ENCODE results near the gene SLC25A29.

Gene SLC25A29

GRCh38 chr14:100256339-100256895 lies 49.8 kb downstream of the SLC25A29 start:
- no peak for TF ChIP-seq CTCF (IDR thresholded peaks at IDR 0.05; ENCODE audit: insufficient read depth, low read length, poor library complexity, severe bottlenecking)
- Histone ChIP-seq H3K4me3 (replicated peaks; ENCODE audit: low read depth, low read length) (no peak overlapping the region; the same call in 1 of the 2 replicates), H3K27me3 (replicated peaks; ENCODE audit: control insufficient read depth, insufficient read depth, low read length) (no peaks in the 10 kb centered on the region), H3K36me3 (ENCODE audit: control insufficient read depth, insufficient read depth, low read length) (no peaks in the 10 kb centered on the region; the same call in none of the 2 replicates)
- peak; percentile 37 for DNase-seq (ENCODE audit: extremely low read depth, insufficient read length)

GRCh38 chr14:100252684-100253083 lies 53.6 kb downstream of the SLC25A29 start:
- no peak for TF ChIP-seq CTCF (IDR thresholded peaks at IDR 0.05; ENCODE audit: insufficient read depth, low read length, poor library complexity, severe bottlenecking)
- H3K36me3 ChIP-seq (ENCODE audit: control insufficient read depth, insufficient read depth, low read length), result no peaks in the 10 kb centered on the region; the same call in none of the 2 replicates
- no peak for DNase-seq (ENCODE audit: extremely low read depth, insufficient read length)
- no peaks in the 10 kb centered on the region for H3K27me3 ChIP-seq (replicated peaks; ENCODE audit: control insufficient read depth, insufficient read depth, low read length)
- no peak overlapping the region for H3K4me3 ChIP-seq (replicated peaks; ENCODE audit: low read depth, low read length)

- no peak overlapping the region for H3K4me3 ChIP-seq (replicated peaks; ENCODE audit: low read depth, low read length)
- H3K36me3 ChIP-seq (ENCODE audit: control insufficient read depth, insufficient read depth, low read length), result peaks cover 3% of the 10 kb centered on the region
- DNase-seq (ENCODE audit: extremely low read depth, insufficient read length), result no peak
- no peaks in the 10 kb centered on the region for H3K27me3 ChIP-seq (replicated peaks; ENCODE audit: control insufficient read depth, insufficient read depth, low read length)
- no peak for TF ChIP-seq CTCF (IDR thresholded peaks at IDR 0.05; ENCODE audit: insufficient read depth, low read length, poor library complexity, severe bottlenecking)
These were observed 55.3 kb downstream of the SLC25A29 start for GRCh38 chr14:100250732-100251465.

DNA sequence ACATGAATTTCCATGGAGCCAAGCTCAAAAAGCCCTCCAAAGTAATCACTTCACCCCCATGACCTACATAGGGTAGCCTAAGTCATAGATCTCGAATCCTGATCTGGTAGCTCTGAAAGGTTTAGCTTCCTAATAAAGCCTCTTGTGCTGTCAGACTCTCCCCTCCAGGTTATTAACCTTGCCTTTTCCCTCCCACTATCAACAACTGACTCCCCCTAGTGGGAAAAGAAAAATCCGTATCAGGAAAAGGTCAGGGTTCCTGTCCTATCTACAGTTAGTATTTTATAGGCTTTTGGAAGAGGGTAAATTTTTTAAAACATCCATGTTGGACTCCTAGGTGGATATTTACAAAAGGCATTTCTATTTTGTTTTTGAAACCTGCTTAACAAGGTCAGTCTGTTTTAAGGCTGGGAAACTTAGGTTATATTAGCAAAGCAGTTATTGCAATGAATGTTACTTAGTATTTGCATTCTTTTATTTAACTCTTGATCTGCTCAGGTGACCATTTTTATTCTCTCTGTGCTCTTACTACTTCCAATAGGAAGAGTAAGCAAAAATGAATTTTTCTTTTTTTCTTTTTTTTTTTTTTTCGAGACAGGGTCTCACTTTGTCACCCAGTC lies 59.3 kb downstream of the SLC25A29 start:
- TF ChIP-seq CTCF (IDR thresholded peaks at IDR 0.05; ENCODE audit: insufficient read depth, low read length, poor library complexity, severe bottlenecking), result peak; percentile 57
- Histone ChIP-seq H3K36me3 (ENCODE audit: control insufficient read depth, insufficient read depth, low read length) (peaks cover 3% of the 10 kb centered on the region), H3K4me3 (replicated peaks; ENCODE audit: low read depth, low read length) (no peak overlapping the region), H3K27me3 (replicated peaks; ENCODE audit: control insufficient read depth, insufficient read depth, low read length) (no peaks in the 10 kb centered on the region)
- no peak for DNase-seq (ENCODE audit: extremely low read depth, insufficient read length)

DNA sequence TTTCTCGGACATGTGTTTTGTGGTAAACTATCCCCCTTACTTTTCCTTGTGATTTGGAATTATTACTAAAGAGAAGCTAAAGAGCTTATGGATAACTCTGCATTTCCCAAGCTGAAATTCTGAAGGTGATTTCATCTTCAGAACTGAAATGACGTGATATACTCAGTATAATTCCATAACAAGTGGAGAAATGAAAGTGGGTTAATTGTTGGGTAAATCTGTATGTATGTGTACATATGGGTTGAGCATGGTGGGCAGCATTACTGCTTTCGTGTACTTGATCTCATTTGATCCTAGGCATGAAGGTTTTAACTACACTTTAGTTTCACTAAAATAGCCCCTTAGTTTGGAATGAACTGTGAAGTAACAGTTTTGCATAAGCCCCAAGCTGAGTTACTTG lies 63.2 kb downstream of the SLC25A29 start:
- DNase-seq (ENCODE audit: extremely low read depth, insufficient read length), result no peak
- TF ChIP-seq CTCF (IDR thresholded peaks at IDR 0.05; ENCODE audit: insufficient read depth, low read length, poor library complexity, severe bottlenecking), result no peak
- Histone ChIP-seq H3K27me3 (replicated peaks; ENCODE audit: control insufficient read depth, insufficient read depth, low read length) (no peaks in the 10 kb centered on the region), H3K36me3 (ENCODE audit: control insufficient read depth, insufficient read depth, low read length) (peaks cover 3% of the 10 kb centered on the region; the same call in 1 of the 2 replicates), H3K4me3 (replicated peaks; ENCODE audit: low read depth, low read length) (peak overlapping the region; percentile 39)

Data from GM06990 (cell line).